A204.1 (cell line): Measurements from ENCODE around the gene CEP83.
"Not testable (repeated sequence)": the region's sequence is repeated elsewhere in the genome, so short reads cannot be mapped to it uniquely, and the experiment has no call there.

Source experiments
- FAIRE-seq: peaks from 2 replicates; lab custom pipeline; 2012; peaks lifted over from hg19 to GRCh38; lab: Jason Lieb, UNC

Gene CEP83

DNA sequence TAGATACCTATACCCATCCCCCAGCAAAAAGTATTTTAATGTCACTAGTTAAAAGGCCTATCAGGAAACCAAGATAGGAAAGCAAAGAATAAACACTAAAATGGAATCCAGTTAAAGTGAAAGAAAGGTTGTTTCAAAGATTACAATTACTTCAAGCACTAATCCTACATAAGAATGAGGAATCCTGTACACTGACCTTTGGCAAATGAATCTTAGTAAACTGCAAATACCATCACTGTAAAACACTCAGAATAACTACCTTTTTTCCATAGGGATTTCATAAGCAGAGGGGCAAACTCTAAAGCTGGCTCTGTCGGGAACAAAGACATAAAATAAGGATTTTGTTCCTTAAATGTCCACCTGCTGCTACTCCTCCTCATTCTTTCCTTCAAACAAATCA lies 25.9 kb downstream of the CEP83 start:
- no peak for FAIRE-seq

DNA sequence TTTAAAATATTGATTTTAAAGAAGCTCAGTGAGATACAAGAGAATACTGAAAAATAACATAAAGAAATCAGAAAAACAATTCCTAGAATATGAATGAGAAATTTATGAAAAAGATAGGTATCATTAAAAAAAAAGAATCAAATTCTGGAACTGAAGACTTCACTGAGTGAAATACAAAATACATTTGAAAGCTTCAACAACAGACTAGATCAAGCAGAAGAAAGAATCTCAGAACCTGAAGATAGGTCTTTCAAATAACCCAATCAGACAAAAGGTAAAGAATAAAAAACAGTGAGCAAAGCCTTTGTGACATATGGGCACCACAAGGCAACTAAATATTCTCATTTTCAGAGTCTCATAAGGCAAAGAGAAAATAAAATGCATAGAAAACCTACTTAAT lies 29.4 kb downstream of the CEP83 start:
- peak; percentile 3 for FAIRE-seq

GRCh38 chr12:94429633-94430032 lies 30.0 kb downstream of the CEP83 start:
- FAIRE-seq = no peak

DNA sequence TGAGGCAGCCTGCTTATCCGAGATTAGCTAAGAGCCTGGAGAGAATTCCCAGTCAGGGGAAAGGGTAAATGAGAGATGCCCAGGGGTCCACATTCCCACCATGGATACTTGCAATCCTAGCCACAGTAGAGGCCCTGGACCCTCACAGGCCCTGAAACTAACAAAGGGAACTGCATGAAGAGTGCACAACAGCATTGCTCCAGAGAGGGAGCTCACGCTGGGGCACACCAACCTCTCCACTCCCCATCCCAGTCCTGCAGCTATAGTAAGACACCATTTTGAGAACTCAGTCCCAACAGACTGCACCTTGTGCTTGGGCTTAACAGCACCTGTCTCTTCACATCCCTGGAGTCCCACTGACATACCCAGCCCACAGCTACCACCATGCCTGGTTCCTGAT lies 30.5 kb downstream of the CEP83 start:
- FAIRE-seq = no peak

DNA sequence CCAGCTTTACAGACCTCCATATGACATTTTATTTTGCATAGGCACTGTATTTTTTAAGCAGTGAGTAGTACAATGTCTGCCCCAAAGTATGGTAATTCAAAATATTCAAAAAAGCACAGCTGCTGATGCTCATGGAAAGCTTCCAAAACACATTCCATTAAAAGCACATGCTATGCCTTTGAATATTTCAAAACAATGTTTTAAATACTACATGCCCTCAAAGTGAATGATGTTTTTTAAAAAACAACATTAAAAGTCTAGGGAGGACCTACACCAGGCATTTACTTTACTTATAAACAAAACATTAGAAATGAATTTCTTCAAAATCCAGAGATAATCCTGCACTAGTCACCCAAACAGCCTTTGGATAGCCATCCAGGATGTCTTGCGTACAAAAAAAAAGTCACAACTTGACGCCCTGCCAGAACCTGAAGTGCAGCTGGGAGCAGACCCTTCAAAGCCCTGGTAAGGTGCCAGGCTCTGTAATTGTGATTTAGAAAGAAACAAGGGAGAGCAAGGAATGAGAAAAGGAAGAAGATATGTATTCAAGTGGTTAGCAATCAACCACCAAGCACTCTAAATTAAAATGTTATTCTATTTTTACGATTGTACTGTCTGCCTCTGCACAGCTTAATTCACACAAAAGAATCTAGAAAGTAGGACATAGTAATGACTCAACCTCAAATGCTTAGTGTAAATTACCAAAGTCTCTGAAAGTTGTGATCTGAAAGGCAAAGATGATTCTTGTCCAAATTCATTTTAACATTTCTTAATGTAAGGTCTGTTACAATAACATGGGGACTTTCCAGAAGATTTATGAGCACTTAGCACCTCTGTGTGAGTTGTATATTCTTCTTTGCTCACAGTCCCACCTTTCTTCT lies 31.9 kb downstream of the CEP83 start:
- no peak for FAIRE-seq

GRCh38 chr12:94426049-94426448 lies 33.6 kb downstream of the CEP83 start:
- FAIRE-seq = no peak

DNA sequence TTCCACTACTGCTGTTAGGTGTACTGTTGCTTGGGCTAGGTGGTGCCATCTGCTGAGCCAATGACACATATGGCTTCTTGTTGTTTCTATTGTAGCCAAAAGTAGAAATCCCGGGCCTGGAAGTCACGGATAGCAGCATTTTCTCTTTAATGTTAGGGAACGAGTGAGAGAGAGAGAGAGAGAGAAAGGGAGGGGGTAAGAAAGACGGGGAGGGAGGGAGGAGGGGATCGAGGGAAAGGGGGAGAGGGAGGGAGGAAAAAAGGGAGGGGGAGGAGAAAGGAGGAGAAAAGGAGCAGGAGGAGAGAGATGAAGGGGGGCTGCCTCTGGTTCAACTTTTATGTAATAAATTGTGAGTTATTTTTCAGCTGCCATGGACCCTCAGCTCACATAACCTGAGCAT lies 34.8 kb downstream of the CEP83 start:
- not testable (repeated sequence) for FAIRE-seq

GRCh38 chr12:94421868-94422740 lies 37.6 kb downstream of the CEP83 start:
- FAIRE-seq = no peak

- peak; percentile 14 for FAIRE-seq
Measured at GRCh38 chr12:94418517-94418916, 41.1 kb downstream of the CEP83 start.

DNA sequence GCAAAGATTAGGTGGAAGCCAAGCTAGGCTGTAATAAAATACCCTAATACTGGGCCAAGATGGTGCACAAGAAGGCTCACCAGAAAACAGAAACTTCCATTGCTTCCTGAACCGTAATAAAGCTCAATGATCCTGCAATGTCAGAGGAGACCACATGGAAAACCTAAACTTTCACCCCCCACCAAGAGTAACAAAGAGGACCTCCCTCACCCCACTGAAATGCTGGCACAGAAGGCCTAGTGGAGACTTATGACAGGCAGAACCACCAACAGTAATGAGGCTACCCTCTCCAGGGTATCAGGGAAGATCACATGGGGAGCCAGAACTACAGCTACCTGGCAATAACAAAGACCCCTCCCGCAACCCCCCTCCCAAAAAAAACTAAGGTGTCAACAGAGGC lies 43.1 kb downstream of the CEP83 start:
- no peak for FAIRE-seq

DNA sequence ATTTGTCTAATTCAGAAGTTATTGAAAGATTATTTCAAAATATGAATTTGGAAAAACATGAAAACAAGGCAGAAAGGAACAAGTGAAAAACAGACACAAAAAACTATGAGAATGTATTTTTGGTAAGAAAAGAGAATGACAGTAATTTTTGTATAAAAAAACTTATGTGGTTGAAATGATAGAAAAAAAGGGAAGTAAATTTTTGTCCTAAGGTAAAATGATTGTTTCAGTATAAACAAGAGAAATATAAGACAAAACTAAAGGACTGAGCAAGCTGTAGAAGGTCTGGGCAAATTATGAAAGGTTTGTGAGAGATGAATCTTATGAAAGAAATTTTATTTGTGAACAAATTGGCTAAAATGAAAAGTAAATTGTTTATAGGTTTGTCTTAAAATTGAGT lies 44.6 kb downstream of the CEP83 start:
- no peak for FAIRE-seq

DNA sequence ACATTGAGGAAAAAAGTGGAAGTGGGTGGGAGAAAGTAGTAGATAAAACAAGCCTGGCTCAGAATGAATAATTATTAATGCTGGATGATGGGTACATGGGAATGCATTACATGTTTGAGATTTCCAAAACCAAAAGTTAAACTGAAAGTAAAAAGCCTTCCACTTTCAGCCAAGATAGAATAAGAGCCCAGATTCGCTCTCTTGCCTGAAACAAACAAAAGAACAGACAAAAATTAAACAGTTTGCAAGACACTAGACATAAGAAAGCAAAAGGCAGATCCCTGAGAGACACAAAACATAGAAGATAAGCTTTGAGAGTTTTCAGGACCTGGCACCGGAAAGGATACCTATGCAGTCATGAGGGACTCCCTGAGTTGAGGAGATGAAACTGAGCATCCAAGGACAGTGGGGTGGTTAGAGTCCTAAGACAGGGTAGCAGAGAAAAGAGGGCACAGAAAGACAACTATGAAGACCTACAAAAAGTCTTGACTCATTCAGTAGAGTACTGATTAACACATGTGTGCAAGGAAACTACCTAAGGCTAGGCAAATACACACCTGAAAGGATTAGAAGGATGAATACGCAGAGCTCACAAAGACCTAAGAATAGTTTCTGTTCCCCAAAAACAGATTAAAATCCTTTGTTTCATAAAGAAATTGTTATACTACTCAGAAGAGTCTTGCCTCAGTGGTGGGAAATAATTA lies 54.1 kb downstream of the CEP83 start:
- no peak for FAIRE-seq

DNA sequence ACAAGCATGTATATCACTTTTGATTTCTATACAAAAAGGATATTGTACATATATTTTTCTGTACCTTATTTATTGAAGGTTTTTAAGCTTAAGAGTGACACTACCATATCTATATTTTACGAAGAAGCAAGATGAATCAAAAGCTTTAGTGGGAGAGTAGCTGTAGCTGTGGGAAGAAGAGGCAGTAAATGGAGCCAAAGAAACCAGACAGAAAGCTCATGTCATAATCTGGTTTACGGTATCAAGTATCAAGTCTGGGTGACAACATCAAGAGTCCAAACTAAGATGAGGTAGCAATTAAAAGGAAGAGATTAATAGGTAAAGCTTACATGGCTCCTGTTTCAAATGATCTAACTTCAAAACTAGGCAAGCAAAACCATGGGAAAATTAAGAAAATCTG lies 54.8 kb downstream of the CEP83 start:
- FAIRE-seq = no peak

DNA sequence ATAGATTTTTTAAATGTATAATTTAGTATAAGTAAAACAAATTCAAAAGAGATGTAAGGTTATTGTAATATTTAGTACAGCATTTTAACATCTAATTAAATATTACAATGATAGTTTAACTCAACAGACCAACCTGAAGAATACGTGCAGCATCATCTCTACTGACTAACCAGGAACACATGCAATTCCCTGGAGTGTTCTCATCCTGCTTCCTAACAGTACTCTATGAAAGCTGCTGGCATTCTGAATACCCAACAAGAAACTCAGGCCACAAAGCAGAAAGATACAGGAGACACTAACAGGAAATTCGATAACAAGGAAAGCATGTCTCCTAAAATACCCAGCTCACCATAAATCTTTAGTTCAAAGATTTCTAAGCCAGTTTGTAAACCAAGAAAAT lies 58.3 kb downstream of the CEP83 start:
- no peak for FAIRE-seq

- FAIRE-seq = not testable (repeated sequence)
Measured at GRCh38 chr12:94398685-94399084, 61.0 kb downstream of the CEP83 start.

DNA sequence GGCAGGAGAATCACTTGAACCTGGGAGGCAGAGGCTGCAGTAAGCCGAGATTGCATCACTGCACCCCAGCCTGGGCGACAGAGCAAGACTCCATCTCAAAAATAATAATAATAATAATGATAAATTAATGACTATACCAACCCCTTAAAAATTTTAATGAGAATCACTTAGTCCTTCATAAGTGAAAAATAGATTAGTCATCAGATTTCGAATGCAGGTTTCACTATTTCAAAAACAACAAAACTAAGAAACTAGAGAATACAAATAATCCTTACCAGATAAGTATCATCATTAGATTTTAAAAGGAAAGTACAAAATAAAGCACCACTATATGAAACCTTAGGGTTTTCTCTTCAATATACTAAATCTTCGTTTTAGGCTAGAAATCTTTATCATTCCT lies 62.3 kb downstream of the CEP83 start:
- peak; percentile 29 for FAIRE-seq

- FAIRE-seq = not testable (repeated sequence)
Measured at GRCh38 chr12:94396014-94396413, 63.7 kb downstream of the CEP83 start.

DNA sequence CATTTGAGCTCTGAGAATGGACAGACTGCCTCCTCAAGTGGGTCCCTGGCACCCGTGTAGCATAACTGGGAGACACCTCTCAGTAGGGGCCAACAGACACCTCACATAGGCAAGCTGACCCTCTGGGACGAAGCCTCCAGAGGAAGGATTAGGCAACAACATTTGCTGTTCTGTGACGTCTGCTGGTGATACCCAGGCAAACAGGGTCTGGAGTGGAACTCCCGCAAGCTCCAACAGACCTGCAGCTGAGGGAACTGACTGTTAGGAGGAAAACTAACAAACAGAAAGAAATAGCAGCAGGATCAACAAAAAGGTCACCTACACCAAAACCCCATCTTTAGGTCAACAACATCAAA lies 69.6 kb downstream of the CEP83 start:
- no peak for FAIRE-seq

GRCh38 chr12:94389482-94390129 lies 70.1 kb downstream of the CEP83 start:
- not testable (repeated sequence) for FAIRE-seq

DNA sequence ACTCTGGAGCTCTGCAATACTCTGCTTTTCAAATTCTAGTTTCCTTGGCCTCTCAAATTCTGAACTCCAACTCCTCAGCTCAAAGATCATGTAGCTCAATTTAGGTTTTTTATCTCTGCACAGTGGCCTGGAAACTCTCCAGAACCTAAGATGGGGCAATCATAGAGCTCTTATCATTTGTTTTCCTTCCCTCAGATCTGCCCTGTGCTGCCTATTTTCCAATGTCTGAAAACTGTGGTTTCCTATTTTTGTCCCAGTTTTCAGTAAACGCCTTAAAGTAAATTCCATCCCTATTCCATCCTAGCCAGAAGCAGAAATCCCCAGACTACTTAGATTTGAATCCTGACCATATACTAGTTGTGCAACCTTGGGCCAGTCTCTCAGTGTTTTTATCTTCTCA lies 73.2 kb downstream of the CEP83 start:
- no peak for FAIRE-seq

DNA sequence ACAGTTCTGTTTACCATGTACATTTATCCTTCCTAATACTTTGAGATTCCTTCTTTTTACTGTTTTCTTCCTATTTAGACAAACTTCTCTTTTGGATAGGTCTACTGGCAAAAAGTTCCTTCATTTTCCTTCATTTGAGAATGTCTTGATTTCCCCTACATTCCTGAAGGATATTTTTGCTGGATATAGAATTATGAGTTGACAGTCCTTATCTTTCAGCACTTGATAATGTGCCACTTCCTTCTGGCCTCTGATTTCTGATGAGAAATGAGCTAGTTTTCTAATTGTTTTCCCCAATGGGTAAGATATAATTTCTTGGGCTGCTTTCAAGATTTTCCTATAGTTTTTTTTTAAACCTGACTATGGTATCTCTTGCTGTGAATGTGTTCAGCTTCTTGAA lies 75.6 kb downstream of the CEP83 start:
- no peak for FAIRE-seq

DNA sequence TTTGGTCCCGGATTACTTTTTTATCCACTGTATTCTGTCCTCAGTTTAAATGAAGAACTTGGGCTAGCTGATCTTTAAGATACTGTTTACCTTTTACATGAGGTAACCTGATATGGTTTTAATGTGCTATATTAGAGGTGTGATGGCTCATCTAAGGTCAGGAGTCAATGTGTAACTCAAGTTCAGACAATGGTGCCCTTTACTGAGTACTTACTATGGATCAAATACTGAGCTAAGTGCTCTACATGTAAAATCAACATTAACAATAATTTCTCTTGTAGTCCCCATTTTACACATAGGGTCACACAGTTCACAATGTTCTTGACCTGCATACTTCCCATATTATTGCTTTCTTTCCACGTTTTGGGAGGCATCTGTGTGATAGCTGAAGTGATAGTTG lies 79.2 kb downstream of the CEP83 start:
- FAIRE-seq = no peak
